ENCODE data around the gene FMNL2. TPM values are rescaled to one million over a fixed set of nuclear protein-coding genes. Genes with fewer than 3 reads are reported as not detected.

The FMNL2 gene
- total and polyA plus RNA-seq, 4 experiments from 2014 or later = 0.06 to 1.6 (median 0.94) TPM; not detected in 1

GRCh38 chr2:152485954-152486736 is 151.2 kb downstream of the FMNL2 start:
- Histone ChIP-seq H3K4me3 (ENCODE audit: low read length in 2 of 2) (no peak overlapping the region), H3K4me1 (ENCODE audit: insufficient read depth, low read length) (no peaks in the 10 kb centered on the region), H3K27me3 (ENCODE audit: insufficient read depth, low read length) (no peaks in the 10 kb centered on the region), H3K36me3 (ENCODE audit: insufficient read depth, low read length) (no peaks in the 10 kb centered on the region), H3K27ac (ENCODE audit: low read depth, low read length) (no peak overlapping the region), H3K9me3 (ENCODE audit: control insufficient read depth in 1 of 2, low read length in 2 of 2) (no peaks in the 10 kb centered on the region)
- Mint-ChIP-seq H3K27me3 (peaks cover 4 to 8% of the 10 kb centered on the region in 2 donors), H3K9me3 (no peaks in the 10 kb centered on the region), H3K27ac (no peak overlapping the region), H3K4me3 (no peak overlapping the region), H3K4me1 (no peaks in the 10 kb centered on the region), H3K36me3 (no peaks in the 10 kb centered on the region)
- ChIA-PET CTCF (ENCODE audit: partially characterized antibody) (interaction anchor here (1.1 kb wide), 1 partner anchor 10 kb away, joined by 3 read pairs; no protein-coding TSS in a partner anchor), POLR2A (ENCODE audit: partially characterized antibody) (no interaction called here)
- DNase-seq = no peak
- intact Hi-C loops (cut with micrococcal nuclease) = no loop called here

GRCh38 chr2:152486737-152487400 is 151.9 kb downstream of the FMNL2 start:
- no peaks in the 10 kb centered on the region for H3K36me3 Mint-ChIP-seq
- no peaks in the 10 kb centered on the region for H3K9me3 Mint-ChIP-seq
- CTCF ChIA-PET (ENCODE audit: partially characterized antibody) = interaction anchor here (1.1 kb wide), 1 partner anchor 10 kb away, joined by 3 read pairs; no protein-coding TSS in a partner anchor
- Histone ChIP-seq H3K4me3 (ENCODE audit: low read length in 2 of 2) (no peak overlapping the region), H3K36me3 (ENCODE audit: insufficient read depth, low read length) (no peaks in the 10 kb centered on the region), H3K27ac (ENCODE audit: low read depth, low read length) (no peak overlapping the region), H3K4me1 (ENCODE audit: insufficient read depth, low read length) (no peaks in the 10 kb centered on the region), H3K9me3 (ENCODE audit: control insufficient read depth in 1 of 2, low read length in 2 of 2) (no peaks in the 10 kb centered on the region), H3K27me3 (ENCODE audit: insufficient read depth, low read length) (no peaks in the 10 kb centered on the region)
- H3K27me3 Mint-ChIP-seq = peaks cover 4 to 10% of the 10 kb centered on the region in 2 donors
- H3K4me3 Mint-ChIP-seq = no peak overlapping the region
- H3K4me1 Mint-ChIP-seq = no peaks in the 10 kb centered on the region
- no peak for DNase-seq
- H3K27ac Mint-ChIP-seq = no peak overlapping the region
- POLR2A ChIA-PET (ENCODE audit: partially characterized antibody) = no interaction called here
- intact Hi-C loops (cut with micrococcal nuclease) = no loop called here

GRCh38 chr2:152488075-152488474 is 153.1 kb downstream of the FMNL2 start:
- Histone ChIP-seq H3K4me3 (ENCODE audit: low read length in 2 of 2) (no peak overlapping the region), H3K9me3 (ENCODE audit: control insufficient read depth in 1 of 2, low read length in 2 of 2) (no peaks in the 10 kb centered on the region), H3K27ac (ENCODE audit: low read depth, low read length) (no peak overlapping the region), H3K36me3 (ENCODE audit: insufficient read depth, low read length) (no peaks in the 10 kb centered on the region), H3K4me1 (ENCODE audit: insufficient read depth, low read length) (no peaks in the 10 kb centered on the region), H3K27me3 (ENCODE audit: insufficient read depth, low read length) (no peaks in the 10 kb centered on the region)
- CTCF ChIA-PET (ENCODE audit: partially characterized antibody) = interaction anchor here (0.7 kb wide), 1 partner anchor 14 kb away, joined by 3 read pairs; no protein-coding TSS in a partner anchor
- no peaks in the 10 kb centered on the region for H3K4me1 Mint-ChIP-seq
- H3K27me3 Mint-ChIP-seq = peaks cover 5 to 11% of the 10 kb centered on the region in 2 donors
- no peaks in the 10 kb centered on the region for H3K36me3 Mint-ChIP-seq
- H3K4me3 Mint-ChIP-seq = no peak overlapping the region
- H3K27ac Mint-ChIP-seq = no peak overlapping the region
- DNase-seq = no peak
- POLR2A ChIA-PET (ENCODE audit: partially characterized antibody) = no interaction called here
- H3K9me3 Mint-ChIP-seq = no peaks in the 10 kb centered on the region
- intact Hi-C loops (cut with micrococcal nuclease) = no loop called here

GRCh38 chr2:152489364-152489763 is 154.4 kb downstream of the FMNL2 start:
- Mint-ChIP-seq H3K36me3 (no peaks in the 10 kb centered on the region), H3K4me1 (no peaks in the 10 kb centered on the region), H3K27me3 (peaks cover 9 to 13% of the 10 kb centered on the region in 2 donors), H3K4me3 (no peak overlapping the region), H3K27ac (no peak overlapping the region), H3K9me3 (no peaks in the 10 kb centered on the region)
- no peak overlapping the region for H3K4me3 ChIP-seq (ENCODE audit: low read length in 2 of 2)
- POLR2A ChIA-PET (ENCODE audit: partially characterized antibody) = no interaction called here
- no peaks in the 10 kb centered on the region for H3K4me1 ChIP-seq (ENCODE audit: insufficient read depth, low read length)
- DNase-seq = no peak
- H3K36me3 ChIP-seq (ENCODE audit: insufficient read depth, low read length) = no peaks in the 10 kb centered on the region
- CTCF ChIA-PET (ENCODE audit: partially characterized antibody) = no interaction called here
- H3K27me3 ChIP-seq (ENCODE audit: insufficient read depth, low read length) = no peaks in the 10 kb centered on the region
- H3K27ac ChIP-seq (ENCODE audit: low read depth, low read length) = no peak overlapping the region
- intact Hi-C loops (cut with micrococcal nuclease) = no loop called here
- H3K9me3 ChIP-seq (ENCODE audit: control insufficient read depth in 1 of 2, low read length in 2 of 2) = no peaks in the 10 kb centered on the region

GRCh38 chr2:152490686-152491455 is 155.9 kb downstream of the FMNL2 start:
- Mint-ChIP-seq H3K27me3 (peaks cover 9 to 13% of the 10 kb centered on the region in 2 donors), H3K9me3 (no peaks in the 10 kb centered on the region), H3K36me3 (no peaks in the 10 kb centered on the region), H3K4me3 (no peak overlapping the region), H3K27ac (no peak overlapping the region), H3K4me1 (no peaks in the 10 kb centered on the region)
- Histone ChIP-seq H3K27ac (ENCODE audit: low read depth, low read length) (no peak overlapping the region), H3K4me1 (ENCODE audit: insufficient read depth, low read length) (no peaks in the 10 kb centered on the region), H3K9me3 (ENCODE audit: control insufficient read depth in 1 of 2, low read length in 2 of 2) (no peaks in the 10 kb centered on the region), H3K4me3 (ENCODE audit: low read length in 2 of 2) (no peak overlapping the region), H3K36me3 (ENCODE audit: insufficient read depth, low read length) (no peaks in the 10 kb centered on the region), H3K27me3 (ENCODE audit: insufficient read depth, low read length) (no peaks in the 10 kb centered on the region)
- ChIA-PET CTCF (ENCODE audit: partially characterized antibody) (interaction anchor here (0.8 kb wide), 1 partner anchor 14 kb away, joined by 3 read pairs; no protein-coding TSS in a partner anchor), POLR2A (ENCODE audit: partially characterized antibody) (no interaction called here)
- intact Hi-C loops (cut with micrococcal nuclease) = no loop called here
- DNase-seq = no peak

- Mint-ChIP-seq H3K27ac (no peak overlapping the region), H3K4me1 (no peaks in the 10 kb centered on the region), H3K4me3 (no peak overlapping the region), H3K27me3 (peaks cover 9 to 13% of the 10 kb centered on the region in 2 donors), H3K36me3 (no peaks in the 10 kb centered on the region), H3K9me3 (no peaks in the 10 kb centered on the region)
- ChIA-PET POLR2A (ENCODE audit: partially characterized antibody) (no interaction called here), CTCF (ENCODE audit: partially characterized antibody) (no interaction called here)
- no peak overlapping the region for H3K4me3 ChIP-seq (ENCODE audit: low read length in 2 of 2)
- no peak for DNase-seq
- no peaks in the 10 kb centered on the region for H3K9me3 ChIP-seq (ENCODE audit: control insufficient read depth in 1 of 2, low read length in 2 of 2)
- no peaks in the 10 kb centered on the region for H3K27me3 ChIP-seq (ENCODE audit: insufficient read depth, low read length)
- H3K4me1 ChIP-seq (ENCODE audit: insufficient read depth, low read length) = no peaks in the 10 kb centered on the region
- intact Hi-C loops (cut with micrococcal nuclease) = no loop called here
- H3K36me3 ChIP-seq (ENCODE audit: insufficient read depth, low read length) = no peaks in the 10 kb centered on the region
- no peak overlapping the region for H3K27ac ChIP-seq (ENCODE audit: low read depth, low read length)
These were observed 157.2 kb downstream of the FMNL2 start for GRCh38 chr2:152492131-152492530.

GRCh38 chr2:152492911-152493310 is 157.9 kb downstream of the FMNL2 start:
- no peaks in the 10 kb centered on the region for H3K9me3 ChIP-seq (ENCODE audit: control insufficient read depth in 1 of 2, low read length in 2 of 2)
- H3K36me3 ChIP-seq (ENCODE audit: insufficient read depth, low read length) = no peaks in the 10 kb centered on the region
- H3K4me3 ChIP-seq (ENCODE audit: low read length in 2 of 2) = no peak overlapping the region
- intact Hi-C loops (cut with micrococcal nuclease) = no loop called here
- H3K27ac ChIP-seq (ENCODE audit: low read depth, low read length) = no peak overlapping the region
- Mint-ChIP-seq H3K4me1 (no peaks in the 10 kb centered on the region), H3K27me3 (peaks cover 9 to 13% of the 10 kb centered on the region in 2 donors), H3K27ac (no peak overlapping the region), H3K36me3 (no peaks in the 10 kb centered on the region), H3K9me3 (no peaks in the 10 kb centered on the region), H3K4me3 (no peak overlapping the region)
- no peaks in the 10 kb centered on the region for H3K4me1 ChIP-seq (ENCODE audit: insufficient read depth, low read length)
- ChIA-PET POLR2A (ENCODE audit: partially characterized antibody) (no interaction called here), CTCF (ENCODE audit: partially characterized antibody) (no interaction called here)
- no peak for DNase-seq
- H3K27me3 ChIP-seq (ENCODE audit: insufficient read depth, low read length) = no peaks in the 10 kb centered on the region

Measured in CD4-positive, alpha-beta memory T cell (primary cell).